KOPT-K1 (cell line): ENCODE results near the gene ISCA1.
A peak's percentile ranks its signal among the peaks of the same experiment; 100 is the strongest.
"Not testable (repeated sequence)": the region's sequence is repeated elsewhere in the genome, so short reads cannot be mapped to it uniquely, and the experiment has no call there.

ENCODE experiments used
- H3K27ac ChIP-seq: fragments of 200-600 bp; sonication (generic); 2 replicates; pipeline ENCODE4 v1.5.1; 2016; ENCODE audit warnings: antibody characterized with exemption, mild to moderate bottlenecking, low read depth, low read length; ENCODE audit not compliant: poor library complexity, severe bottlenecking
- H3K36me3 ChIP-seq: fragments of 200-600 bp; sonication (generic); 2 replicates; pipeline ENCODE4 v1.5.1; 2017; ENCODE audit warnings: antibody characterized with exemption, mild to moderate bottlenecking, low read length, moderate library complexity; ENCODE audit not compliant: insufficient read depth
- H3K9me3 ChIP-seq: fragments of 200-600 bp; sonication (generic); 2 replicates; pipeline ENCODE4 v1.5.1; 2017; ENCODE audit warnings: antibody characterized with exemption, low read length, mild to moderate bottlenecking; ENCODE audit not compliant: insufficient read depth, poor library complexity, severe bottlenecking

Gene ISCA1

GRCh38 chr9:86282077-86282978, at the start of gene ISCA1:
Gene ISCA1, minus strand, starts transcription at chr9:86282538. Its CDS starts 80 bp downstream, at chr9:86282458.
- H3K27ac ChIP-seq: peak within 1 kb of the TSS; percentile 74
- H3K9me3 ChIP-seq: no peaks in the 10 kb centered on the region
- peaks cover 11% of the 10 kb centered on the region; the same call in 1 of the 2 replicates for H3K36me3 ChIP-seq

GRCh38 chr9:86330186-86330585, 47.8 kb upstream of the ISCA1 start:
- Histone ChIP-seq H3K36me3 (peaks cover 69% of the 10 kb centered on the region), H3K27ac (no peak overlapping the region), H3K9me3 (no peaks in the 10 kb centered on the region)

- Histone ChIP-seq H3K9me3 (no peaks in the 10 kb centered on the region), H3K36me3 (peaks cover 69% of the 10 kb centered on the region)
These were observed 47.3 kb upstream of the ISCA1 start for GRCh38 chr9:86329649-86330048.

GRCh38 chr9:86328156-86328555, 45.8 kb upstream of the ISCA1 start:
- Histone ChIP-seq H3K9me3 (no peaks in the 10 kb centered on the region), H3K27ac (no peak overlapping the region), H3K36me3 (peaks cover 69% of the 10 kb centered on the region)

More at GRCh38 chr9:86329649-86330048, 47.3 kb upstream of the ISCA1 start:
- no peak overlapping the region for H3K27ac ChIP-seq

- H3K27ac ChIP-seq: no peak overlapping the region
- peaks cover 76% of the 10 kb centered on the region for H3K36me3 ChIP-seq
- no peaks in the 10 kb centered on the region for H3K9me3 ChIP-seq
These were observed 44.2 kb upstream of the ISCA1 start for GRCh38 chr9:86326536-86326935.

GRCh38 chr9:86324901-86325300, 42.6 kb upstream of the ISCA1 start:
- H3K9me3 ChIP-seq: no peaks in the 10 kb centered on the region
- H3K27ac ChIP-seq: no peak overlapping the region
- peaks cover 83% of the 10 kb centered on the region for H3K36me3 ChIP-seq

- peaks cover 88% of the 10 kb centered on the region for H3K36me3 ChIP-seq
- no peak overlapping the region for H3K27ac ChIP-seq
- no peaks in the 10 kb centered on the region for H3K9me3 ChIP-seq
These were observed 42.0 kb upstream of the ISCA1 start for GRCh38 chr9:86324308-86324707.

GRCh38 chr9:86322973-86323644, 40.8 kb upstream of the ISCA1 start:
- no peak overlapping the region for H3K27ac ChIP-seq

GRCh38 chr9:86321373-86321772, 39.0 kb upstream of the ISCA1 start:
- Histone ChIP-seq H3K36me3 (peaks cover 96% of the 10 kb centered on the region), H3K27ac (no peak overlapping the region)

More at GRCh38 chr9:86322973-86323644, 40.8 kb upstream of the ISCA1 start:
- H3K9me3 ChIP-seq: no peaks in the 10 kb centered on the region
- H3K36me3 ChIP-seq: peaks cover 97% of the 10 kb centered on the region

GRCh38 chr9:86318187-86318586, 35.8 kb upstream of the ISCA1 start:
- H3K27ac ChIP-seq: no peak overlapping the region
- H3K9me3 ChIP-seq: no peaks in the 10 kb centered on the region
- peaks cover 96% of the 10 kb centered on the region for H3K36me3 ChIP-seq

More at GRCh38 chr9:86321373-86321772, 39.0 kb upstream of the ISCA1 start:
- H3K9me3 ChIP-seq: no peaks in the 10 kb centered on the region

- no peaks in the 10 kb centered on the region for H3K9me3 ChIP-seq
- no peak overlapping the region for H3K27ac ChIP-seq
- H3K36me3 ChIP-seq: peaks cover 82% of the 10 kb centered on the region
These were observed 32.7 kb upstream of the ISCA1 start for GRCh38 chr9:86315078-86315477.

- H3K27ac ChIP-seq, H3K9me3 ChIP-seq: not testable (repeated sequence)
- peaks cover 83% of the 10 kb centered on the region for H3K36me3 ChIP-seq
These were observed 30.6 kb upstream of the ISCA1 start for GRCh38 chr9:86312959-86313358.

- H3K9me3 ChIP-seq: no peaks in the 10 kb centered on the region
- H3K36me3 ChIP-seq: peaks cover 83% of the 10 kb centered on the region
- no peak overlapping the region for H3K27ac ChIP-seq
These were observed 26.3 kb upstream of the ISCA1 start for GRCh38 chr9:86308687-86309086.

- no peak overlapping the region for H3K27ac ChIP-seq
- peaks cover 93% of the 10 kb centered on the region for H3K36me3 ChIP-seq
- no peaks in the 10 kb centered on the region for H3K9me3 ChIP-seq
These were observed 21.9 kb upstream of the ISCA1 start for GRCh38 chr9:86304236-86304730.

GRCh38 chr9:86303316-86303975, 21.1 kb upstream of the ISCA1 start:
- H3K36me3 ChIP-seq: peaks cover 94% of the 10 kb centered on the region
- H3K27ac ChIP-seq: no peak overlapping the region
- no peaks in the 10 kb centered on the region for H3K9me3 ChIP-seq
